Fibroblast of the aortic adventitia (primary cell): ENCODE results near the gene CLSTN2. TPM values are rescaled to one million over a fixed set of nuclear protein-coding genes. Genes with fewer than 3 reads are reported as not detected.

Experiments used
- DNase-seq: peaks from one replicate; pipeline ENCODE4 v3.0.0-alpha.2; 2010; ENCODE audit warnings: low read depth
- H3K4me3 ChIP-seq: 2 replicates; pipeline ENCODE4 v1.5.1; 2011; ENCODE audit warnings: low read depth, mild to moderate bottlenecking, control low read depth, low read length, moderate library complexity
- CTCF ChIP-seq: IDR thresholded peaks from 2 replicates; pipeline ENCODE4 v1.5.1; 2011; ENCODE audit warnings: mild to moderate bottlenecking, low read length, control low read depth, inconsistent platforms; ENCODE audit not compliant: insufficient read depth
- total RNA-seq: library from RNA; depleted of rRNA; stranded (reverse); fragments of >200 nt; gene quantifications from 2 replicates; pipeline ENCODE4 v1.2.3, GENCODE V29; 2012; ENCODE audit warnings: low replicate concordance

CLSTN2 gene
- total RNA-seq, 1 donor, result 3.2 TPM

GRCh38 chr3:140428380-140428779 lies 493.4 kb downstream of the CLSTN2 start:
- H3K4me3 ChIP-seq, result no peak overlapping the region
- no peak for TF ChIP-seq CTCF
- no peak for DNase-seq

- TF ChIP-seq CTCF, result no peak
- no peak for DNase-seq
- H3K4me3 ChIP-seq, result no peak overlapping the region
Observed at GRCh38 chr3:140429791-140430190, 494.8 kb downstream of the CLSTN2 start.

- DNase-seq, result no peak
- no peak overlapping the region for H3K4me3 ChIP-seq
- no peak for TF ChIP-seq CTCF
Observed at GRCh38 chr3:140430494-140430893, 495.5 kb downstream of the CLSTN2 start.

- no peak for DNase-seq
- no peak overlapping the region for H3K4me3 ChIP-seq
- no peak for TF ChIP-seq CTCF
Observed at GRCh38 chr3:140432229-140432669, 497.3 kb downstream of the CLSTN2 start.

- TF ChIP-seq CTCF, result no peak
- H3K4me3 ChIP-seq, result no peak overlapping the region
- DNase-seq, result no peak
Observed at GRCh38 chr3:140433431-140433830, 498.4 kb downstream of the CLSTN2 start.

- DNase-seq, result no peak
- TF ChIP-seq CTCF, result no peak
- no peak overlapping the region for H3K4me3 ChIP-seq
Observed at GRCh38 chr3:140434261-140434905, 499.4 kb downstream of the CLSTN2 start.

GRCh38 chr3:140436421-140436820 lies 501.4 kb downstream of the CLSTN2 start:
- TF ChIP-seq CTCF, result no peak
- H3K4me3 ChIP-seq, result no peak overlapping the region
- DNase-seq, result no peak
